ENCODE measurements around the gene FBN1. TPM values are rescaled to one million over a fixed set of nuclear protein-coding genes. Genes with fewer than 3 reads are reported as not detected.

The FBN1 gene
- total and polyA plus RNA-seq, 8 donors: 83.1 to 144 (median 94.0) TPM

GRCh38 chr15:48682942-48683651 lies 37.6 kb upstream of the FBN1 start:
- Histone ChIP-seq H3K4me3 (no peak overlapping the region), H3K4me1 (no peaks in the 10 kb centered on the region), H3K36me3 (no peaks in the 10 kb centered on the region), H3K27ac (no peak overlapping the region), H3K27me3 (no peaks in the 10 kb centered on the region), H3K9me3 (peaks cover 0 to 7% of the 10 kb centered on the region in 2 donors)
- TF ChIP-seq CTCF (IDR thresholded peaks at IDR 0.05): no peak
- ATAC-seq (peak; percentile 79), DNase-seq (peak in 3 of 4 donors; percentile 4 to 33 (median 13))
- intact Hi-C loops (cut with DNase I): no loop called here

GRCh38 chr15:48681353-48681752 lies 35.8 kb upstream of the FBN1 start:
- Histone ChIP-seq H3K36me3 (no peaks in the 10 kb centered on the region), H3K4me1 (no peaks in the 10 kb centered on the region), H3K27ac (no peak overlapping the region), H3K4me3 (no peak overlapping the region), H3K27me3 (no peaks in the 10 kb centered on the region), H3K9me3 (peaks cover 0 to 4% of the 10 kb centered on the region in 2 donors)
- no peak for TF ChIP-seq CTCF (IDR thresholded peaks at IDR 0.05)
- intact Hi-C loops (cut with DNase I): no loop called here
- no peak for DNase-seq
- ATAC-seq: no peak

GRCh38 chr15:48680841-48681240 lies 35.3 kb upstream of the FBN1 start:
- no peaks in the 10 kb centered on the region for H3K36me3 ChIP-seq
- no peak overlapping the region for H3K4me3 ChIP-seq
- TF ChIP-seq CTCF (IDR thresholded peaks at IDR 0.05): no peak
- no peaks in the 10 kb centered on the region for H3K27me3 ChIP-seq
- intact Hi-C loops (cut with DNase I): no loop called here
- peaks cover 0 to 3% of the 10 kb centered on the region in 2 donors for H3K9me3 ChIP-seq
- ATAC-seq (no peak), DNase-seq (no peak)
- no peak overlapping the region for H3K27ac ChIP-seq
- H3K4me1 ChIP-seq: no peaks in the 10 kb centered on the region

- intact Hi-C loops (cut with DNase I): no loop called here
- H3K27ac ChIP-seq: no peak overlapping the region
- no peak overlapping the region for H3K4me3 ChIP-seq
- ATAC-seq (no peak), DNase-seq (no peak)
- TF ChIP-seq CTCF (IDR thresholded peaks at IDR 0.05): no peak
- no peaks in the 10 kb centered on the region for H3K9me3 ChIP-seq
- H3K36me3 ChIP-seq: no peaks in the 10 kb centered on the region
- no peaks in the 10 kb centered on the region for H3K27me3 ChIP-seq
- H3K4me1 ChIP-seq: no peaks in the 10 kb centered on the region
These were observed 34.4 kb upstream of the FBN1 start for GRCh38 chr15:48679952-48680351.

GRCh38 chr15:48678851-48679250 lies 33.3 kb upstream of the FBN1 start:
- no peak for DNase-seq
- no peak overlapping the region for H3K4me3 ChIP-seq
- H3K27ac ChIP-seq: no peak overlapping the region
- H3K4me1 ChIP-seq: no peaks in the 10 kb centered on the region
- no peak for TF ChIP-seq CTCF (IDR thresholded peaks at IDR 0.05)
- H3K9me3 ChIP-seq: no peaks in the 10 kb centered on the region
- H3K27me3 ChIP-seq: no peaks in the 10 kb centered on the region
- no peak for ATAC-seq
- intact Hi-C loops (cut with DNase I): no loop called here
- no peaks in the 10 kb centered on the region for H3K36me3 ChIP-seq
